AG10803 (cell line): Measurements from ENCODE around the gene CTTN.

Source experiments
- DNase-seq: peaks from one replicate; pipeline ENCODE4 v3.0.0; 2010; ENCODE audit warnings: low read depth
- H3K4me3 ChIP-seq: 2 replicates; pipeline ENCODE4 v1.5.1; 2011; ENCODE audit warnings: mild to moderate bottlenecking, low read length, control low read depth
- CTCF ChIP-seq: conservative IDR thresholded peaks from 2 replicates; pipeline ENCODE4 v1.5.1; 2011; ENCODE audit warnings: mild to moderate bottlenecking, low read length, control low read depth, inconsistent platforms

The CTTN gene

GRCh38 chr11:70429428-70429705 is 31.0 kb downstream of the CTTN start:
- no peak overlapping the region for H3K4me3 ChIP-seq
- DNase-seq: no peak
- TF ChIP-seq CTCF: no peak

GRCh38 chr11:70429724-70430521 is 31.6 kb downstream of the CTTN start:
- TF ChIP-seq CTCF: no peak
- no peak overlapping the region for H3K4me3 ChIP-seq
- no peak for DNase-seq

- no peak for DNase-seq
- TF ChIP-seq CTCF: no peak
- H3K4me3 ChIP-seq: no peak overlapping the region
Observed at GRCh38 chr11:70430671-70431574, 32.6 kb downstream of the CTTN start.

GRCh38 chr11:70431611-70432010 is 33.3 kb downstream of the CTTN start:
- no peak for DNase-seq
- no peak overlapping the region for H3K4me3 ChIP-seq
- no peak for TF ChIP-seq CTCF

GRCh38 chr11:70432065-70432464 is 33.7 kb downstream of the CTTN start:
- no peak for DNase-seq
- no peak for TF ChIP-seq CTCF
- no peak overlapping the region for H3K4me3 ChIP-seq

GRCh38 chr11:70432580-70432979 is 34.3 kb downstream of the CTTN start:
- DNase-seq: no peak

More at GRCh38 chr11:70432580-70432979, 34.3 kb downstream of the CTTN start:
- H3K4me3 ChIP-seq: no peak overlapping the region
- no peak for TF ChIP-seq CTCF
